ENCODE data around the gene ATF6B.
A peak's percentile ranks its signal among the peaks of the same experiment; 100 is the strongest.

The ATF6B gene

GRCh38 chr6:32131439-32131948, 3.4 kb upstream of the ATF6B start:
- no peak for DNase-seq (ENCODE audit: low spot score)

- no peak for DNase-seq (ENCODE audit: low spot score)
These were observed 1.4 kb upstream of the ATF6B start for GRCh38 chr6:32129297-32130088.

GRCh38 chr6:32128751-32129296, 778 bp upstream of the ATF6B start:
- DNase-seq (ENCODE audit: low spot score): no peak

- DNase-seq (ENCODE audit: low spot score): no peak
These were observed 683 bp downstream of the ATF6B start for GRCh38 chr6:32127409-32127716.

- peak; percentile 53 for DNase-seq (ENCODE audit: low spot score)
These were observed 1.2 kb downstream of the ATF6B start for GRCh38 chr6:32126880-32127279.

GRCh38 chr6:32123681-32124080, 4.4 kb downstream of the ATF6B start:
- DNase-seq (ENCODE audit: low spot score): no peak

- no peak for DNase-seq (ENCODE audit: low spot score)
These were observed 7.4 kb downstream of the ATF6B start for GRCh38 chr6:32120573-32121059.

GRCh38 chr6:32118782-32119628, 9.0 kb downstream of the ATF6B start:
- DNase-seq (ENCODE audit: low spot score): peak; percentile 82

- DNase-seq (ENCODE audit: low spot score): no peak
These were observed 10.6 kb downstream of the ATF6B start for GRCh38 chr6:32117461-32117860.

- no peak for DNase-seq (ENCODE audit: low spot score)
These were observed 11.4 kb downstream of the ATF6B start for GRCh38 chr6:32116674-32117073.

GRCh38 chr6:32115623-32116022, 12.4 kb downstream of the ATF6B start:
- DNase-seq (ENCODE audit: low spot score): no peak

GRCh38 chr6:32114796-32115195, 13.2 kb downstream of the ATF6B start:
- no peak for DNase-seq (ENCODE audit: low spot score)

GRCh38 chr6:32113386-32114352, 14.4 kb downstream of the ATF6B start:
- peak; percentile 56 for DNase-seq (ENCODE audit: low spot score)

- DNase-seq (ENCODE audit: low spot score): no peak
These were observed 15.5 kb downstream of the ATF6B start for GRCh38 chr6:32112431-32112980.

GRCh38 chr6:32111424-32112066, 16.5 kb downstream of the ATF6B start:
- DNase-seq (ENCODE audit: low spot score): no peak

- DNase-seq (ENCODE audit: low spot score): no peak
These were observed 17.4 kb downstream of the ATF6B start for GRCh38 chr6:32110632-32111031.

- no peak for DNase-seq (ENCODE audit: low spot score)
These were observed 18.3 kb downstream of the ATF6B start for GRCh38 chr6:32109765-32110160.

- DNase-seq (ENCODE audit: low spot score): no peak
These were observed 18.8 kb downstream of the ATF6B start, which contains the start of gene TNXB for GRCh38 chr6:32109114-32109764. TNXB (minus strand) TSS chr6:32109338; CDS start chr6:32098198, 11,140 bp downstream.

- no peak for DNase-seq (ENCODE audit: low spot score)
These were observed 19.3 kb downstream of the ATF6B start for GRCh38 chr6:32108727-32109113.

- DNase-seq (ENCODE audit: low spot score): no peak
These were observed 19.9 kb downstream of the ATF6B start for GRCh38 chr6:32108094-32108627.
